ENCODE results near the gene GCDH.
A peak's percentile ranks its signal among the peaks of the same experiment; 100 is the strongest.

GRCh38 chr19:12881172-12881808, 9.7 kb upstream of the GCDH start, which contains the start of gene DNASE2:
- TF ChIP-seq CTCF (IDR thresholded peaks at IDR 0.05) (no peak), POLR2A (IDR thresholded peaks at IDR 0.05) (peak in 1 of 2 donors; percentile 25)
